ENCODE results near the gene KLF13. TPM values are rescaled to one million over a fixed set of nuclear protein-coding genes. Genes with fewer than 3 reads are reported as not detected.

KLF13 gene
- total and polyA plus RNA-seq, 7 donors = 18.7 to 71.9 (median 25.0) TPM

DNA sequence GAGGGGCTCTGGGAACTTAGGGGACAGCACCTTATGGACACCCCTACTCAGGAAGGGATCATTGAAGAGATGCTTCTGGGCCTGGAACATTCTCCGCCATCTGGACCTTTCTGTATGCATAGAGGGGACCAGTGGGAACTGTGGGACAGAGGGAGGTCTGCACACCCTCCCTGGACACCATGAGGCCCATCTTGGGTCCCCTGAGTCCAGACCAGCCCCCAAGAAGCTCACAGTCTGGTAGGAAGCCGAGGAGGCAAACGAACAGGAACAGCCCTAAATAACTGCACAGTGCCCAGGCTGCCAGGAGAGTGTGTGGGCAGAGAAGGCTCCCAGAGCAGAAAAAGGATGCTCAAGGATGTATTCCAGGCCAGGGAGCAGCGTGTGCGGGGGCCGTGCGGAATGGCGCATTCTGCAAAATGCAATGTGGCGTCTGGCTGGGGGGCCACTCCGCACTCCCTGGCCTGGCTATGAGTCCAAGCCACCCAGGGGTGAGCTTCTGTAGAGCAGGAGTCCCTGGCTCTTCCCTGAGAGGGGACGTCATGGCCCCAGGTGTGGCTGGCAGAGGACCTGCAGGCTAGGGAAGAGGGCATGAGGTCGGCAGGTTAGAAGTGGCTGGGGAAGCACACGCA lies 24.5 kb upstream of the KLF13 start:
- WGBS, 2 donors = 93 to 94% methylated on average over 13 of the region's 13 CpGs
- Histone ChIP-seq H3K4me1 (no peaks in the 10 kb centered on the region), H3K36me3 (no peaks in the 10 kb centered on the region), H3K27ac (no peak overlapping the region), H3K9me3 (no peaks in the 10 kb centered on the region), H3K27me3 (no peaks in the 10 kb centered on the region), H3K4me3 (no peak overlapping the region)
- peak; percentile 52 for DNase-seq
- intact Hi-C loops (cut with DNase I) = no loop called here
- TF ChIP-seq CTCF (IDR thresholded peaks at IDR 0.05) (no peak), POLR2AphosphoS5 (IDR thresholded peaks at IDR 0.05) (no peak), POLR2A (IDR thresholded peaks at IDR 0.05) (no peak), EP300 (IDR thresholded peaks at IDR 0.05) (no peak)

- no peak overlapping the region for H3K4me3 ChIP-seq
- no peak for TF ChIP-seq CTCF (IDR thresholded peaks at IDR 0.05)
- TF ChIP-seq POLR2AphosphoS5 (IDR thresholded peaks at IDR 0.05) = no peak
- TF ChIP-seq POLR2A (IDR thresholded peaks at IDR 0.05) = no peak
- TF ChIP-seq EP300 (IDR thresholded peaks at IDR 0.05) = no peak
- no peaks in the 10 kb centered on the region for H3K27me3 ChIP-seq
- no peaks in the 10 kb centered on the region for H3K36me3 ChIP-seq
- WGBS, 2 donors = 52 to 67% methylated on average over 17 of the region's 17 CpGs
- no peak overlapping the region for H3K27ac ChIP-seq
- H3K4me1 ChIP-seq = no peaks in the 10 kb centered on the region
- intact Hi-C loops (cut with DNase I) = no loop called here
- DNase-seq = peak; percentile 72
- no peaks in the 10 kb centered on the region for H3K9me3 ChIP-seq
Observed at GRCh38 chr15:31302778-31303725, 23.6 kb upstream of the KLF13 start.

DNA sequence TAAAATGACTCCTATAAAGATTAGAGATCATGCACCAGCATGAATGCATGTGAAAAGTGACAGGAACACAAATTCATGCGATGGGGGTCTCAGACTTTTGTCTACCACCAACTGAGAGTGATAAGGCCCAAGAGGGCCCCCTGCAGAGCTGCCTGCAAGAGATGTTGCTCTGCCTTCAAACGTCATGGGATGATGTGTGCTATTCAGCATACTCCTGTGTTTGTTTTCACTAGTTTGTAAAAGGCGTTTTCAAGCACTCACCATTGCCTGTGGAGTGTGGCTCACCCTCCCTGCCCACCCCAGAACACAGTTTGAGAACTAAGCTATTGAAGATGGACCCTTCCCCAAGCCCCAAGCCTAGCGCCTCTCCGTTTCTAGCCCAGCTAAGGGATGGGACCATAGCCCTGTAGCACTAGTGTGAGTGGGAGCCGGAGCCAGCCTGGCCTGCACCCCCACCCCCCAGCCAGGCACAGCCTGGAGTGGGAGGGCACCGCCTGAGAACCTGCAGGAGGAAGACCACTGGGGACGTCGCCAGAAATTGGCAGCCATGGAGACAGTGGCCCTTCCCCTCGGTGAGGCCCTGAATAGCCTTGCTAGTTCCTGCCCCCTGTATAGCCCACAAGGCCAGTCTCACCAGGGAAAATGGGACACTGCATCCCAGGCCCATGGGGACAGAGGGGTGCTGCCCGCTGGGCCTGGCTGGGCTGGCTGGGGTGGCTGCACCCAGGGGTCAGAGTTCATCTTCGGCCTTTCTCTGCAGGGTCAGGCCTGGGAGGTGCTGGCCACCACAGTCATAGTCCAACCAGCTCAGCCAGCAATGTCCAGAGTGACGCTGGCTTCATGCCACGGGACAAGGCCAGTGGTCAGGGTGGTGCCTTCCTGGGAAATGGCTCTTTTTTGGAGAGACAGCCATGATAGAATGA lies 22.6 kb upstream of the KLF13 start:
- H3K4me3 ChIP-seq = no peak overlapping the region
- 76 to 86% methylated on average over 14 of the region's 14 CpGs for WGBS, 2 donors
- peak; percentile 60 for DNase-seq
- H3K27me3 ChIP-seq = no peaks in the 10 kb centered on the region
- no peak overlapping the region for H3K27ac ChIP-seq
- TF ChIP-seq POLR2AphosphoS5 (IDR thresholded peaks at IDR 0.05) = no peak
- TF ChIP-seq EP300 (IDR thresholded peaks at IDR 0.05) = no peak
- no peak for TF ChIP-seq CTCF (IDR thresholded peaks at IDR 0.05)
- TF ChIP-seq POLR2A (IDR thresholded peaks at IDR 0.05) = no peak
- no peaks in the 10 kb centered on the region for H3K4me1 ChIP-seq
- H3K36me3 ChIP-seq = no peaks in the 10 kb centered on the region
- no peaks in the 10 kb centered on the region for H3K9me3 ChIP-seq
- intact Hi-C loops (cut with DNase I) = no loop called here

- Histone ChIP-seq H3K4me1 (no peaks in the 10 kb centered on the region), H3K4me3 (no peak overlapping the region), H3K36me3 (no peaks in the 10 kb centered on the region), H3K27ac (no peak overlapping the region), H3K9me3 (no peaks in the 10 kb centered on the region), H3K27me3 (no peaks in the 10 kb centered on the region)
- TF ChIP-seq CTCF (IDR thresholded peaks at IDR 0.05) = no peak
- no peak for TF ChIP-seq EP300 (IDR thresholded peaks at IDR 0.05)
- TF ChIP-seq POLR2AphosphoS5 (IDR thresholded peaks at IDR 0.05) = no peak
- no peak for TF ChIP-seq POLR2A (IDR thresholded peaks at IDR 0.05)
- WGBS, 2 donors = 81 to 90% methylated on average over 12 of the region's 12 CpGs
- DNase-seq = peak; percentile 47
- intact Hi-C loops (cut with DNase I) = no loop called here
Observed at GRCh38 chr15:31304751-31305365, 21.8 kb upstream of the KLF13 start.

All from sigmoid colon (tissue), 7 donors.